AG10803 (cell line): ENCODE data around the gene C14orf119.

Experiments
- DNase-seq: peaks from one replicate; pipeline ENCODE4 v3.0.0; 2010; ENCODE audit warnings: low read depth
- H3K4me3 ChIP-seq: 2 replicates; pipeline ENCODE4 v1.5.1; 2011; ENCODE audit warnings: mild to moderate bottlenecking, low read length, control low read depth
- TF ChIP-seq, protein P1 (sequence below): conservative IDR thresholded peaks from 2 replicates; pipeline ENCODE4 v1.5.1; 2011; ENCODE audit warnings: mild to moderate bottlenecking, low read length, control low read depth, inconsistent platforms

The C14orf119 gene

DNA sequence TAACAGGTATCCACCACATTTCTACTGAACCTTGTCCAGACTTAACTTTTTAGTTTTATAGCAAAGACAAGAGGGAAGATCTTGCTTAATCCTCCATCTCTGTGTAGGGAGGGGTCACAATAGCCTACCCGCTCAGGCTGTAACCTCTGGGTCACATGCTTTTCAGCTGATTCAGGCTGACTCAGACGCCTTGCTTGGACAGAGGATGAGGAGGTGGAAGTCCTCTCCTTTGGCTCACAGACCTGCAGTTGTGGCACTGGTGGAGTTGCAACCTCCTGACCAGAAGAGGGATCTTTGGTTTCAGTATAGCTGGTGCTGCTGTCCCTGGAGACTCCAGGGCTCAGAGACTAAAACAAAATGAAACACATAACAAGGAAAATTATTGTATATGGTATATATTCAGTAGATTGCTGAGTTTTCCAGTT, 16.6 kb upstream of the C14orf119 start:
- H3K4me3 ChIP-seq, result no peak overlapping the region
- TF ChIP-seq, protein P1, sequence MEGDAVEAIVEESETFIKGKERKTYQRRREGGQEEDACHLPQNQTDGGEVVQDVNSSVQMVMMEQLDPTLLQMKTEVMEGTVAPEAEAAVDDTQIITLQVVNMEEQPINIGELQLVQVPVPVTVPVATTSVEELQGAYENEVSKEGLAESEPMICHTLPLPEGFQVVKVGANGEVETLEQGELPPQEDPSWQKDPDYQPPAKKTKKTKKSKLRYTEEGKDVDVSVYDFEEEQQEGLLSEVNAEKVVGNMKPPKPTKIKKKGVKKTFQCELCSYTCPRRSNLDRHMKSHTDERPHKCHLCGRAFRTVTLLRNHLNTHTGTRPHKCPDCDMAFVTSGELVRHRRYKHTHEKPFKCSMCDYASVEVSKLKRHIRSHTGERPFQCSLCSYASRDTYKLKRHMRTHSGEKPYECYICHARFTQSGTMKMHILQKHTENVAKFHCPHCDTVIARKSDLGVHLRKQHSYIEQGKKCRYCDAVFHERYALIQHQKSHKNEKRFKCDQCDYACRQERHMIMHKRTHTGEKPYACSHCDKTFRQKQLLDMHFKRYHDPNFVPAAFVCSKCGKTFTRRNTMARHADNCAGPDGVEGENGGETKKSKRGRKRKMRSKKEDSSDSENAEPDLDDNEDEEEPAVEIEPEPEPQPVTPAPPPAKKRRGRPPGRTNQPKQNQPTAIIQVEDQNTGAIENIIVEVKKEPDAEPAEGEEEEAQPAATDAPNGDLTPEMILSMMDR, result peak; percentile 33
- peak; percentile 97 for DNase-seq

DNA sequence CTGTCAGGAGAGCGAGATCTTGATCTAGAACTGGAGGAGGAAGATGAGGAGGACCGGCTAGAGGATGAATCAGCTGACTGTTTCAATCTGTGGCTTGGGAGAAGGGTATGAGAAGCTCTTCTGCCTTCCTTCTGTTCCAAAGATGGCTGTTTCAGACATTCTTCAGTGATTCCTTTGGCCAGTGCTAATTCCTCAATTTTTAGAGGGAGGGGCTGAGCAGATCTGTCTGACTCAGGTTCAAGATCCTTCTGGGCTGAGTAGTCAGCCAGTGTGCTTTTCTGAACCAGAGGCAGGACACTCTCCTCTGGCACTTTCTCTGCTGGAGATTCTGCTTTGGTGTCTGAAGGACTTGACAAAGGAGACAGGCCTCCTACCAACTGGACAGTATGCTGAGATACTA, 15.6 kb upstream of the C14orf119 start:
- no peak overlapping the region for H3K4me3 ChIP-seq
- TF ChIP-seq, protein P1, result no peak
- peak; percentile 65 for DNase-seq

DNA sequence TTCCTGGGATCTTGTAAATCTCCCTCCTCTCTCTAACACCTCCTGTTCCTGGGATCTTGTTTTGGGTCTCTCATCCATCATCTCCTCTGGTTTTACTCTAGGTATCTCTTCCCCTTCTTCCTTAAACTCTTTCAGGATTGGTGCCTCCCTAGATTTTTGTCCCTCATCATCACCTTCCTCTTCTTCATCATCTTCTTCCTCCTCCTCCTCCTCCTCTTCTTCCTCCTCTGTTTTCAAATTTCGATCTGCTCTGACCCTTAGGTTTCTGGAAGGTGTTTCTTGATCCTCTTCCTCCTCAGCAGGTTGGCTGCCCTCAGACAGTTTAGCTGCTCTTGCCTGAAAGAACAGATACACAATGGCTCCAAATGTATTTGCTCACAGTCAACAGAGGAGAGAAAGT, 14.8 kb upstream of the C14orf119 start:
- DNase-seq, result no peak
- TF ChIP-seq, protein P1, result no peak
- no peak overlapping the region for H3K4me3 ChIP-seq

DNA sequence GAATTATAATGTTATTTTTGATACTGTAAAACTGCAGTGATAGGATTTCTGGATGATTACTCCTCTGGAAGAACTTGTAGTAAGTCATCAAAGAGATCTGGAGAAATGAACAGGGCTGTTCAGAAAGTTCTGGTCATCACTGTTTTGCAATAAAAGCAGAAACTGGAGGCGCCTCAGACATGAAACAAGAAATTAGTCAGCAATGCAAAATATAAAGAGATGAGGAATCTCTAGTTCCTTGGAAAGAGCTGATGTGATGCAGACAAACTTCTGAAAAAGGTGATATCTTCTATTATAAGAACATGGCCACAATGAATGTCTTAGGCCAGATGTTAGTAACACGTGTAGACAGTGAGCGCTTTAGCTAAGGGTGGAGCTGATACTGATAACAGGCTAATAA, 9.8 kb upstream of the C14orf119 start:
- no peak overlapping the region for H3K4me3 ChIP-seq
- TF ChIP-seq, protein P1, result no peak
- peak; percentile 39 for DNase-seq

DNA sequence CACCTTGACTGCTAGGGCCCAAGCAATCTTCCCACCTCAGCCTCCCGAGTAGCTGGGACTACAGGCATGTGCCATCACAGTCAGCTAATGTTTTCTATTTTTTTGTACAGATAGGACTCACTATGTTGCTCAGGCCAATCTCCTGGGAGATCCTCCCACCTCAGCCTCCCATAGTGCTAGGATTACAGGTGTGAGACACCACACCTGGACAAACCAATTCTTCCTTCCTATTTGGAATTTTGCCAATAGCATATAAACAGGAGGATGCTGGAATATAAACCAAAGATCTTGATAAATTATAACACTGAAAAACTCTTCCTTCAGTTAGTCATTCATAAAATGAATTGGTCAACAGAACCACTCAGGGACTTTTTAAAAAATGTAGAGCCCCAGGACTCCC, 8.7 kb upstream of the C14orf119 start:
- TF ChIP-seq, protein P1, result no peak
- no peak overlapping the region for H3K4me3 ChIP-seq
- no peak for DNase-seq

DNA sequence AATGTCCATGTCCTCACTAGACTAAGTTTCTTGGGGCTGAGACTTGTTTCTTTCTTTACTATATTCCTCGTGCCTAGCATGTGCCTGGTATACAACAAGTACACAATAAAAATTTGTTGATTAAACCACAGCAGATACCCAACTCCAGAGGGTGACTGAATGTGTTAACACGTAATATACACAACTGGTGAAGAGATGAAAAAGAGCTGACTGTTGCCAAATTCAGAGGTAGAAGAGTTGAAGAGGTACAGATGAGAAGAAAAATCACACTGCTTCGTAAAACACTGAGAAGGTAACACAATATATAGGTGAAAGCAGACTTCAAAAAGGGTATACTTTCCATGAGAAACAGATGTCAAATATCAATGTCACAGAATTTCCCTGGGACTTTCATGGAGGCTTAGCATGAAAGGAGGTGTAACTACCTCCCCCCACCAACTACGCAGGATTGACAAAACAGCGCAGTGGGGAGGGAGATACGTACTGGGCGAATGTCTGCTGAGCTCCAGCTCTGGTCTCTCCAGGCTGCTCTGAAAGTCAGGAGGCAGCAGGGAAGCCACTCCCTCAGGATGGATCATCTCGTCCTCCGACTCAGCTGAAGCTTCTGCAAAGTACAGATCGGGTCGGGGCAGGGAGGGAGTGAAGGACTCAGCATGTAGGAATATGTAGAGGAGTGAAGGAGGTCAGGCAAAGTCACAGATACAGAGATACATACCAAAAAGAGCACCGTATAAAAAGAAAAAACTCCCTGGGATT, 5.6 kb upstream of the C14orf119 start:
- TF ChIP-seq, protein P1, result no peak
- H3K4me3 ChIP-seq, result no peak overlapping the region
- no peak for DNase-seq

DNA sequence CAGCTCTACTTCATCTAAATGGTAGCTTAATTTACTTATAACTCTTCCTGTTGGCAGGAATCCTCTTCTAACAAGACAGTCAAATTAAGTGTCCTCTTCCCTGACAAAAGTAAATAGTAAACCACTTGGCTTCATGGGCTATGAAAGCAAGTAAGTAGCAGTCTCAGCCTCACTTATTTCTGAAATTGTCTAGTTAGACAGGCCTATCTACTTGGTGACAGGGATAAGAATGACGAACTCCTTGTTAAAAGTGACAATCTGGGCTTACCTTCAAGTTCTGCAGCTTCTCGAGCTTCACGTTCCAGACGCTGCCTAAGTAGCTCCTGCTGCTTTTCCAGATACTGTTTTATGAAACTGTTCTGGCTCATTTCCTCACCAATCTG, 5.1 kb upstream of the C14orf119 start:
- no peak overlapping the region for H3K4me3 ChIP-seq
- TF ChIP-seq, protein P1, result no peak
- no peak for DNase-seq
